ENCODE measurements around the gene SLC15A4.

Gene SLC15A4

DNA sequence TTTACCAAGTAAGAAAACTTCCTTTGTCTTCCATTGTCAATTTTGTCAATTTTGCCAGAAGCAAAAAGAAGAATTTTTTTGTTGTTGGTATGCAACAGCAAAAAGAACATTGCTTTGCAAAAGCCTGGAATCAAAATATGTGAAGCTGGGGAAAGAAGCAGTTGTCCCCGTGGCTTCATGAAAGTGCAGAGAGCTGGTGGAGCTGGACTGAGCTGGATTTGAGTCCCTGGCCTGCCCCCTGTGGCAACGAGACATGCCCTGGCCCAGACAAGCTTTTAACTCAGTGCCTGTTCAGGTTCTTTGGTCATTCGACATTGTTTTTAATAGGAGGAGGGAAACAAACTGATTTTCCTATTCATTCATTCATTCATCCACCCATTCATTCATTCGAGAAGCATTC lies 70.3 kb downstream of the SLC15A4 start:
- ChIA-PET POLR2A (interaction anchor here (0.6 kb wide), 1 partner anchor 86 kb away, joined by 3 read pairs; no protein-coding TSS in a partner anchor), CTCF (interaction anchor here (1.1 kb wide), 1 partner anchor 8 kb away, joined by 4 read pairs; no protein-coding TSS in a partner anchor)
- no peak for TF ChIP-seq CTCF (IDR thresholded peaks at IDR 0.05; ENCODE audit: control extremely low read depth, extremely low read depth, low read depth, missing control alignments)
- no peak for DNase-seq (ENCODE audit: extremely low spot score)

DNA sequence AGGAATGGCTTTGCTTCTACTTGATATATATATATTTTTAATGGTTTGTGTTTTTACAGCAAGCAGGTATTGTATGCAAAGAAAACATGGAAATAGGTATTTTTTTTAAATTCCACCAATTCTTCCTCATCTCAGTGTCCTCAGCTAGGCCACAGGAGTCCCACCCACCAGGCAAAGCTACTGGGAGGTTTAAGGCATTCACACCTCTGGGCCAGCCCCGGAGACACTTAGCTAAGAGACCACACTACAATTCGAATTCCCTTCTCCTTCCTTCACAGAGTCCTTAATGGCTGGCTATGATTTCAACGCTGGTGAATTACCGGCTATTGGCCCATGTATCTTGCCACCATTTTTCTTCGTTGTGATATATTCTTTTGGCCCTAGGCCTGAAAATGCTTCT lies 71.4 kb downstream of the SLC15A4 start:
- ChIA-PET POLR2A (no interaction called here), CTCF (interaction anchor here (1.2 to 1.3 kb wide), 2 partner anchors 14 to 22 kb away, joined by 3 to 5 read pairs; no protein-coding TSS in a partner anchor)
- no peak for TF ChIP-seq CTCF (IDR thresholded peaks at IDR 0.05; ENCODE audit: control extremely low read depth, extremely low read depth, low read depth, missing control alignments)
- no peak for DNase-seq (ENCODE audit: extremely low spot score)

- no peak for DNase-seq (ENCODE audit: extremely low spot score)
- CTCF ChIA-PET = interaction anchor here (1.2 kb wide), 1 partner anchor 11 kb away, joined by 4 read pairs; no protein-coding TSS in a partner anchor
- POLR2A ChIA-PET = no interaction called here
- TF ChIP-seq CTCF (IDR thresholded peaks at IDR 0.05; ENCODE audit: control extremely low read depth, extremely low read depth, low read depth, missing control alignments) = no peak
These were observed 76.3 kb downstream of the SLC15A4 start for GRCh38 chr12:128747441-128747840.

GRCh38 chr12:128745772-128746689 lies 77.7 kb downstream of the SLC15A4 start:
- DNase-seq (ENCODE audit: extremely low spot score) = no peak
- CTCF ChIA-PET = interaction anchor here (1.7 kb wide), 1 partner anchor 7 kb away, joined by 4 read pairs; no protein-coding TSS in a partner anchor
- POLR2A ChIA-PET = no interaction called here
- TF ChIP-seq CTCF (IDR thresholded peaks at IDR 0.05; ENCODE audit: control extremely low read depth, extremely low read depth, low read depth, missing control alignments) = no peak

DNA sequence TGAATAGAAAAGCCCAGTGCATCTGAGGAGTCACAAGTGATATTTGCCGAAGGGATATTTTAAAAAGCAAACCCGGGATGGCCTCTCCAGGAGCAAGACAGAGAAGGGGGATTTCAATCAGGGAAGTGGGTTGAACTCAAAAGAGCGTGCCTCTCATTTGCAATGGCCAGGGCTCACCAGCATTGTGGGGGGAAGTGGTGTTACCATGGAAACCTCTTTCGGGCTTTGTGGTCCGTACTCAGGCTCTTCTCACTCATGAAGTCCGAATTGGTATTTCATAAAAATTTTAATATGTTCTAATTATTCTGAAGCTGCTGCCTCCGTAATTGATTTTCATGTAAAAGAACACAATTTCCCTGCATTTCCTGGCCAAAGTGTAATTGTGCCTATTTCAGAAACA lies 79.8 kb downstream of the SLC15A4 start:
- ChIA-PET CTCF (interaction anchor here (1.0 kb wide), 1 partner anchor 1168 kb away, joined by 3 read pairs; no protein-coding TSS in a partner anchor), POLR2A (no interaction called here)
- no peak for TF ChIP-seq CTCF (IDR thresholded peaks at IDR 0.05; ENCODE audit: control extremely low read depth, extremely low read depth, low read depth, missing control alignments)
- DNase-seq (ENCODE audit: extremely low spot score) = no peak
